ENCODE data around the gene SMPDL3A. TPM values are rescaled to one million over a fixed set of nuclear protein-coding genes. Genes with fewer than 3 reads are reported as not detected.

SMPDL3A gene
- total RNA-seq, 1 experiment from 2014 or later, result 2.3 TPM

DNA sequence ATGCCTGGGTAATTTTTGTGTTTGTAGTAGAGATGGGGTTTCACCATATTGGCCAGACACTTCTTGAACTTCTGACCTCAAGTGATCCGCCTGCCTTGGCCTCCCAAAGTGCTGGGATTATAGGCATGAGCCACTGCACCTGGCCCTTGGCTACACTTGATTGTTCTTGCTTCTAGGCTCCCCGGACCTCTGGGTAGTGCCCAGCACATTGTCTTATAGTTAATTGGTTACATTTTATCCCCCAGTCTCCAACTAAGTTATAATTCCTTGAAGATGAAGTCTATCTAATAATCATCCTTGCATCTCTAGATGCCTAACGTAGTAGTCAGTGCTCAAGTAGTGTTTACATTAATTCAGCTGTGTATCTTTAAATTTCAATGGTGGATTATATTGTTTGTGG, 11.8 kb downstream of the SMPDL3A start:
- no peak for DNase-seq (ENCODE audit: extremely low read depth, low read depth)

DNA sequence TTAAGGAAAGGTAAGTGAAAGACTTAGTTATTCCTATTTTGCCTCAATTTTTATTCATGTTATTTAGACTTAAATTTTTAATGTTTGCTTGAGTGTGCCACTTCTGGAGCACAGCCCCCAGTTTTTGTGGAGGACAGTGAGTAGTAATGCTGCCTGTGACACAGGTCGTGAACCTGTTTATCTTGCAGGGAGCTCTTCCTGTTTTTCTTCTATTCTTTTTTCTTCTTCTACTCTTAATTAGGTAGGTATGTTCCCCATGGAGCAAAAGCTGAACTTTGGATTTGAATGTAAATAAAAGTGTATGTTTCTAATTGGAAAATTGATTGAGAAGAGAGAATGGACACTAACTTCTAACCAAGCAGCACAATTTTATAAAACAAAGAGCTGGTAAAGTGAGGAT, 12.3 kb downstream of the SMPDL3A start:
- no peak for DNase-seq (ENCODE audit: extremely low read depth, low read depth)

- no peak for DNase-seq (ENCODE audit: extremely low read depth, low read depth)
Measured at GRCh38 chr6:122803171-122803661, 14.2 kb downstream of the SMPDL3A start.

DNA sequence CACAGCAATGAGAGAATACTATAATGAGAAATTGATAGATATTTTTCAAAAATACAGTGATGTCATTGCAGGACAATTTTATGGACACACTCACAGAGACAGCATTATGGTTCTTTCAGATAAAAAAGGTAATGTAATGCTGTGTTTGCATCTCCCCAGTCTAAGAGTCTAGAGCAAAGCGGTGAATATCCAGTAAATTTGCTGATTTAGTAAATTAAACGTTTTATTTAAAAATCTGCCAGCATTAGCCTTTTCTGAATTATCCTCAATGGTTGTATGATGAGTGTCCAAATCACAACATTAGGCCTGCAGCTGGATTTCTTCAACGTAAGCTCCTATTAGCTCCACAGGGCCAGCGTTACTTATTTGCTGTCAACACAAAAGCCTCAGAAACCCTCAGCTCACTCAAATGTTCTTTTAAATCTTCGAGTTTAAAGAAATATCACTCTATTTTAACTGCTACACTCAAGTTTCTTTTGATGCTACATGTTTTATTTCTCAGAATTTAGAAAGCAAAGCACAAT, 16.0 kb downstream of the SMPDL3A start:
- DNase-seq (ENCODE audit: extremely low read depth, low read depth), result no peak

GRCh38 chr6:122806291-122806690, 17.2 kb downstream of the SMPDL3A start:
- no peak for DNase-seq (ENCODE audit: extremely low read depth, low read depth)

DNA sequence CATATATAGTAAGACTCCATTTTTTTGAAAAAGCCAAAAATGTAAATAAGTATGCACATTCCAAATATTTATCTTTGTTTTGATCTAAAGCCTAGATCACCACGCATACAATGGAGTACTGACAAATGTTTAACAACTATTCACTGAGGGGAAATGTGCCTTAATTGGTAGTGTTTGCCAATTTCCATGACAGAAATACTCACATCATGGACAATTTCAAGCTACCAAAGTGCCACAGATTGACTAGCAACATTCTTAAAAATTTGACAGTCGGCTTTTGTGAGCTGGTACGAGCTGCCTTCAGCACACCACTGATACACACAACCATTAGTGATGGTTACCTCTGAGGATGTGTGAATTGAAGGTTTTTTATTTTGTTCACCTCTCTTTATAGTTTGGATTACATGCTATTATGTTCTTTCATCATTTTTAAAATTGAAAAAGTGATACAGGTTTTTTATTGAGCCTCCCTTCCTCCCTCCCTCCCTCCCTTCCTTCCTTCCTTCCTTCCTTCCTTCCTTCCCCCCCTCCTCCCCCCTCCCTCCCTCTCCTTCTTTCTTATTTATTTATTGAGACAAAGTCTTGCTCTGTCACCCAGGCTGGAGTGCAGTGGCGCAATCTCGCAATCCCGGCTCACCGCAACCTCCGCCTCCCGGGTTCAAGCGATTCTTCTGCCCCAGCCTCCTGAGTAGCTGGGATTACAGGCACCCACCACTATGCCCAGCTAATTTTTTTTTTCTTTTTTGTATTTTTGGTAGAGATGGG, 19.2 kb downstream of the SMPDL3A start:
- DNase-seq (ENCODE audit: extremely low read depth, low read depth), result no peak

GRCh38 chr6:122809001-122809400, 19.9 kb downstream of the SMPDL3A start:
- DNase-seq (ENCODE audit: extremely low read depth, low read depth), result no peak

DNA sequence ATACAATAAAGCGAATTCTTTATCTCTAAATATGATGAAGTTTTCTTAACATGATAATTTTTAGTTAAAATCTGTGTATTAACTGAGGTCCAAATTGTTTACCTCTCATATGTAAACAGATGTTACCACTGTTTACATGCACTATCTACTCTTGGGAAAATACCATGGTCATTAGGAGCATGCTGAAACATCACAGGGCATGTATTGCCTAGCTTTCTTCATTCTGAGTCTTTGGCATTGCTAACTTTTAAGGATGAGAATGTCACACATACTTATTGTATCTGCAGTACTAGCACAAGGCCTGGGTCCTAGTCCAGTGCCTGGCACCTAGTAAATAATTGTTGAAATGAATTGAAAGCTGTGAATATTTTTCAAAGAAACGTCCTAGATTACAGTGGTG, 20.6 kb downstream of the SMPDL3A start:
- no peak for DNase-seq (ENCODE audit: extremely low read depth, low read depth)

DNA sequence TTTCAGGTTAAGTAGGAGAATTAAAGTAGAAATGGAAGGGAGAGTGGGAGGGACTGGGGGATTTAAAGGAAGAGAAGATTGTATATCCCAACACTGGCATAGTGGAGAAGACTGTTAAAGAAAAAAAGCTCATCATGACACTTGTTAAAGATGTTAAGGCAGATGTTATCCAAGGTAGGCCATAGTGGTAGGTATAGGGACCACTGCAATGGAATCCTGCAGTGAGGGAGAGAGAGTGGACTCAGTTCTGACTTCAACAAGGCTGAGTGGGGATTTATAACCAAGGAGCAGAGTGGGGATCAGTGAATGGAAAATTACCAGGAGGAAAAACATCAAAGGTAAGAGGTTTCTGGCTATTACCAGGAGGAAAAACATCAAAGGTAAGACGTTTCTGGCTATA, 21.1 kb downstream of the SMPDL3A start:
- no peak for DNase-seq (ENCODE audit: extremely low read depth, low read depth)

- no peak for DNase-seq (ENCODE audit: extremely low read depth, low read depth)
Measured at GRCh38 chr6:122817358-122817757, 28.3 kb downstream of the SMPDL3A start.

- DNase-seq (ENCODE audit: extremely low read depth, low read depth), result no peak
Measured at GRCh38 chr6:122817766-122818165, 28.7 kb downstream of the SMPDL3A start.

GRCh38 chr6:122818866-122819265, 29.8 kb downstream of the SMPDL3A start:
- DNase-seq (ENCODE audit: extremely low read depth, low read depth), result no peak

DNA sequence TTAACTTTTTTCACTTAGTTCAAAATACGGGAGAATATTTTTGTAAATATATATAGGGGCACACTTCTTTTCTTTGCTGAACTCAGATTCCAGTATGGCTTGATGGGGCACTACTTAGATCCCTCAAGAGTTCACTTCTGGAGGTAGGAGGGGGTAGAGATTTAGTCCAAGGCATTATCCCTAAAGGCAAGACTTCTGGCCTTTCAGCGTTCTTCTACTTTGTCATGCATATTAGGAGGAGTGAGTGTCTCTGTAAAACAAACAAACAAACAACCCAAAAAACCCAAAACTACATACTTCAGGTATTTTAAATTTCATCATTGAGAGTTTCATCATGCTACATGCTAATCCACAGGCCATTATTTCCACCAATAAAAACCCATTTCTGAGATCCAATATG, 32.0 kb downstream of the SMPDL3A start:
- DNase-seq (ENCODE audit: extremely low read depth, low read depth), result no peak

DNA sequence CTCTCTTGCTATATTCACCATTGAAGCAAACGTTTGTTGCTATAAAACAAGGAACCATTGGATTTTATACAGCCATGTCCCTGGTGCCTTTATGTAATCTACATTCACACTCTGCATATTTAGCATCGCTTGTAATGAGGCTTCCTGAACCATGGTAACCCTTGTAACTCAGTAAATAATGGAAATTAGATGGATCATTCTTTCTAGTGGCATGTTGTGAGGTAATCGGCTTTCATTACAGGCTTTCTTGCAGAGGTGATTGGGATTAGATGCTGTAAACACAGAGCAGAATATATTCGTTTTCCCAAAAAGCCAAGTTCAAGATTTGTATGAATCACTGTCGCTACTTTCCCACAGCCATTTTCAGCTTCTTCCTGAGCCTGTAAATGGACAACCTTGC, 36.1 kb downstream of the SMPDL3A start:
- DNase-seq (ENCODE audit: extremely low read depth, low read depth), result no peak

DNA sequence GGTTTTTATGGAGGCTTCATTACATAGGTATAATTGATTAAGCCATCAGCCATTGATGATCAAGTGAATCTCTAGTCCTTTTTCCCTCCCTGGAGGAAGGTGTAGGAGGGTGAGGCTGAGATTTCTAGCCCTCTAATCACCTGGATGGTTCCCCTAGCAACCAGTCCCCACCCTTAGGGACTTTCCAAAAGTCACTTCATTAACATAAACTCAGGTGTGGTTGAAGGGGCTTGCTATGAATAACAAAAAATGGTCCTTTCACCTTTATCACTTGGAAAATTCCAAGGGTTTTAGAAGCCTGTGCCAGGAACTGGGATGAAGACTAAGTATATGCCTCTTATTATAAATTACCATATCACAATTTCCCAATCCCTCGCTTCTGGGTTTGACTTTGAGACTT, 40.4 kb downstream of the SMPDL3A start:
- no peak for DNase-seq (ENCODE audit: extremely low read depth, low read depth)

GRCh38 chr6:122831511-122831910, 42.5 kb downstream of the SMPDL3A start:
- no peak for DNase-seq (ENCODE audit: extremely low read depth, low read depth)

GRCh38 chr6:122832459-122832858, 43.4 kb downstream of the SMPDL3A start:
- no peak for DNase-seq (ENCODE audit: extremely low read depth, low read depth)

DNA sequence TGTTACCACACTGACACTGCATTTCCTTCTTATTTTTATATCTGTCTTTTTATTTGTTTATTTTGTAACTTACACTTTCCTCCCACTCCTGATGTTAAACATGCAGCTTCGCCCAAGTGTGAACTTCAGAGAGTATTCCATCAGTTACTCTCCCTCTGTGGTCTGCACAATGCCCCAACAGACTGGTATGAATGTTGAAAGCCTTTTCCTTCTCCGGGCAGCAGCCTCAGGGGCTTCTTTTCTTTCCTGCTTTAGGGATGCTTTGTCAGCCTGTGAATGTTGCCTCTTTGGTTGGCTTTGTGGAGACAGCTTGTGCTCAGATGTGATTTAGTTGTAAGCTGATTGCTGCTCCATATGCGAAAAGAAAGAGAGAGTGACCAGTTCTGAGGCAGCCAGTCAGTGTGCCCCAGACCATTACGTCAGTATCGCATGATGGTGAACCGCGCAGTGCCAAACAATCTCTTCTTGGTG, 44.0 kb downstream of the SMPDL3A start:
- no peak for DNase-seq (ENCODE audit: extremely low read depth, low read depth)

- no peak for DNase-seq (ENCODE audit: extremely low read depth, low read depth)
Measured at GRCh38 chr6:122838060-122838780, 49.2 kb downstream of the SMPDL3A start.

DNA sequence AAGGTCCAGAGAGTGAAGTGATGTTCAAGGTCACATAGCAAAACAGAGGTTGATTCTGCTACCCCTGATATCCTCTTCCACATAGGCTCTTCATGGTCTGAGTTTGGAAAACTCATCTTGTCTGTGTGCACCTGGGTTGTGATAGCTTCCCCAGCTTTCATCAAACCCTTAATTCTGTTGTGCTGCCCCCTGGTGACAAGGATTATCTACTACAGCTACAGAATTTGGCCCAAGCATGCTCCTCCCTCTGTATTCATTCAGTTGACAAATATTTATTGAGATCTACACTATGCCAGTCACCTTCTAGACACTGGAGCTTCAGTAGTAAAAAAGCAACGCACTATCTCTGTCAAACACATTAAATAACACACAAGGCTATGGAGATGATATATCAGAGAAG, 50.4 kb downstream of the SMPDL3A start:
- DNase-seq (ENCODE audit: extremely low read depth, low read depth), result peak; percentile 52

GRCh38 chr6:122839906-122840305, 50.8 kb downstream of the SMPDL3A start:
- DNase-seq (ENCODE audit: extremely low read depth, low read depth), result no peak

- DNase-seq (ENCODE audit: extremely low read depth, low read depth), result no peak
Measured at GRCh38 chr6:122845464-122845863, 56.4 kb downstream of the SMPDL3A start.
